RKO (cell line): ENCODE results near the gene CHN2.

Experiments
- DNase-seq: peaks from one replicate; pipeline ENCODE4 v3.0.0-alpha.2; 2016; ENCODE audit warnings: low spot score

CHN2 gene

DNA sequence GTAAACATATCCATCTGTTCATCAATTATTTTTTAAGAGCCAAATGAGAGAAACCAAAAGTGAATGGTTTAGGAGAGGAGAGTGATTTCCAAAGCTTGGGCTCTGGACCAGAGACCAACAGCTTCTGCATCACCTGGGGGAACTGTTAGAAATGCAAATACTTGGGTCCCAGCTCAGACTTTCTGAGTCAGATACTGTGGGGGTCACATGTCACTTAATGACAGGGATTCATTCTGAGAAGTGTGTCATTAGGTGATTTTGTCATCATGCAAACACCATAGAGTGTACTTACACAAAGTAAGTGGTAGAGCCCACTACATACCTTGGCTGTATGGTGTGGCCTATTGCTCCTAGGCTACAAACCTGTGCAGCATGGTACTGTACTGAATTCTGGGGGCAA is 240.6 kb downstream of the CHN2 start:
- DNase-seq = peak; percentile 9

- no peak for DNase-seq
These were observed 241.3 kb downstream of the CHN2 start for GRCh38 chr7:29435902-29436301.

DNA sequence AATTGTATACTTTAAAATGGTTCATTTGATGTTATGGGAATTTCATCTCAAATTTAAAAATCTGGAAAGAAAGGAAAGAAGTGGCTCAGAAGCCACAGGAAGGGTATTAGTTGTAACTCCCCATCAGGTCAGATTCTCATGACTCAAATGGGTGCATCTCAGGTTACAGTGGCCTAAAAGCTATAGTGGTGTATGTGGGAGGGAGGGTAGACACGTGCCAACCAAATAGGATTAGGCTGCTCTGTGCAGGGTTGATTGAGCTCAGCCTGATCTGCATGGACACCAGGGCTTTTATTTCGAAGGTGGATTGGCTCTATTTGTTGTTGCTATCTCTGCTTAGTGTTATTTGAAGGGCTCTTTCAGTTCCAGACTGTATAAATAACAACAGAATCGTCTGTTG is 247.6 kb downstream of the CHN2 start:
- DNase-seq = peak; percentile 30

DNA sequence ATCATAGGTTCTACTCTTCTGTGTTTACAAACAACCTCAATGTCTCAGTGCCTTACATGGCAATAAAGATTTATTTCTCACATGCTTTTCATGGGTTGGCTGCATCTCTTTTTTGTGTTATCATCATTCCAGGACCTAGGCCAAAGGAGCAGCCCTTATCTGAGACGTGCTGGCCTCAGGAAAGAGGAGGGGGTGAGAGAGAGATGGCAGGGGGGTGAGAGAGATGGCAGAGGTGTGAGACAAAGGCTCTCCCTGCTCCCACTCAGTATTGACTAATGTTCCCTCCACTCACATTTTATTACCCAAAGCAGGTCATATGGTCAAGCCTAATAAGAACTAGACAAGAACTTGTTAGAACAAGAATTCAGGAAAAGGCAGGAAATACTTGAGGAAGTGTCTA is 249.0 kb downstream of the CHN2 start:
- DNase-seq = no peak

- DNase-seq = no peak
These were observed 249.7 kb downstream of the CHN2 start for GRCh38 chr7:29444267-29444666.

DNA sequence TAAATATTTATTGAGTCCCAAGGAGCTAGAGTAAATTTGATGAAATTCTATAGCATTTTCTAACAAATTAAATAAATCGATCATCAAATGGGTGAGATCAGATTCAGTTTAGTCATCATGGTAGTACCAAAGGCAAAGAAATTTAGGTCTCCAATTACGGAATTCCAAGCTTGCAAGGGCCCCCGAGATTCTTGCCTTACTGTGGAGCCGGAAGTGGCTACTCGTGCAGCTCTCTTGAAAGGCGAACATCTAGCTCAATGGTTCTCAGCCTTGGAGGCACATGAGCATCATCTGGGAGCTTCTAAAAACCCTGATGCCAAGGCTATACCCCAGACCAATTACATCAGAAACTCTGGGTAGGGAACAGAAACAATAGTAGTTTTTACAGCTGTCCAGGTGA is 251.2 kb downstream of the CHN2 start:
- no peak for DNase-seq

GRCh38 chr7:29447828-29448227 is 253.3 kb downstream of the CHN2 start:
- DNase-seq = no peak

- no peak for DNase-seq
These were observed 255.1 kb downstream of the CHN2 start for GRCh38 chr7:29449569-29450260.

DNA sequence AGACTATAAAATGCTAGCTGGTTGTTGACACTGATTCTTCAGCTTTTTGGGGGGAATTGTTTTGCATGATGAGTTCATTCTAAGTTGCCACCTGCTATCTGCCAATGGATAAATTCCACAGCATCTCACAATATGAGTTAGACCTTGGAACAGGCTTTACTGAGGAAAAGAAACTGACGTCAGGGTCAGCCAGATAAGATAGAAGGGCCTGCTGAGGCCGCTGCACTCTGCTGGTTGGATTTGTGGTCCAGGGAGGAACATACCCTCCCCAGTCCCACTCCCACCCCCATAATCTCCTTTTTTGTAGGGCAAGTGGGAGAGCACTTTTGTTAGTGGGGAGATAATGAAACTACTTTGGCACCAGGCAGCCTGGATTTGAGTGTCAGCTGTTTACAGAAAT is 258.4 kb downstream of the CHN2 start:
- no peak for DNase-seq

- DNase-seq = no peak
These were observed 259.9 kb downstream of the CHN2 start for GRCh38 chr7:29454464-29454863.

DNA sequence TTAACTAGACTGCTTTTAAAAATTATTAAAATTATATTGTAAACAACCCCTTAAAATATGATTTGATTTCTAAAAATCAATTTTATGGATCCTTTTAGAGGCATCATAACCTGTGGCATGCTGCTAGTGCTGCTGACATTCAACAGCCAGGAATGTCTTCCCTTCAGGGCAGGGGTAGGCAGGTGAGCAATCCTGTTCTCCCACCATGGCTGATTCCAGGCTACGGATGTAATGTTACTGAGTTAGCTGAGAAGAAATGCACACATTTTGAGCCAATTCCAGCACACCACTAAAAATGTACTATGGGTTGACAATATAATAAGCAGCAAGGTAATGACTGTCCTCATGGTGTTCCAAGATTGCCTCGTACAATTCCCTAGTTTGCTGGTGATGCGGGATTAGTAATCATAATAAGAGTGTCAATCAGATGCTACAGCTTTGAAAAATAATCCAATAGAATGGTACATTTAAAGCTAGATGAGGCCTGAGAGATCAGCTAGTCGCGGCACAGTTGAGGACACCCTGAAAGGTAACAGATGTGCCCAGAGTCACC is 260.4 kb downstream of the CHN2 start:
- no peak for DNase-seq

GRCh38 chr7:29457141-29457561 is 262.6 kb downstream of the CHN2 start:
- no peak for DNase-seq

DNA sequence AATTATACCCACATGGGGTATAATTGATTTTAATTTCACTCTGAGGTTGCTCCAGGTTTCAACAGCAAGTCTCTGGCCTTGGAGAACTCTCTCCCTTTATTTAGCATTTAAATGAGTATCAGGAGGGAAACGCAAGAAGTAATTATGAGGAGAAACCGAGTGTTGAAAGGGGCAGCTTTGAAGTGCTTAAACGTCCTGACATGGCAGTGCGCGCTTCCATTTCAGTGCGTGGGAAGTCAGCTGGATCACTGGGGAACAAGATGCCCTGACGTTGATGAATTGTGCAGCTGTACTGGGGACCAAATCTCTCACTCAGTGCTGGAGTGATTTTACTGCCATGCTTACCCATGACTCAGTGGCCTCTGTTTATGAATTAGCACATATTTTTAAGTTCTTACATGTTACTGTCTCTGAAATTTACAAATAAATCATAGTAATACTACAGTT is 263.0 kb downstream of the CHN2 start:
- no peak for DNase-seq

GRCh38 chr7:29458933-29459332 is 264.4 kb downstream of the CHN2 start:
- no peak for DNase-seq

- no peak for DNase-seq
These were observed 265.0 kb downstream of the CHN2 start for GRCh38 chr7:29459589-29459988.

GRCh38 chr7:29461996-29462395 is 267.4 kb downstream of the CHN2 start:
- DNase-seq = no peak

GRCh38 chr7:29463504-29464158 is 269.1 kb downstream of the CHN2 start:
- no peak for DNase-seq

DNA sequence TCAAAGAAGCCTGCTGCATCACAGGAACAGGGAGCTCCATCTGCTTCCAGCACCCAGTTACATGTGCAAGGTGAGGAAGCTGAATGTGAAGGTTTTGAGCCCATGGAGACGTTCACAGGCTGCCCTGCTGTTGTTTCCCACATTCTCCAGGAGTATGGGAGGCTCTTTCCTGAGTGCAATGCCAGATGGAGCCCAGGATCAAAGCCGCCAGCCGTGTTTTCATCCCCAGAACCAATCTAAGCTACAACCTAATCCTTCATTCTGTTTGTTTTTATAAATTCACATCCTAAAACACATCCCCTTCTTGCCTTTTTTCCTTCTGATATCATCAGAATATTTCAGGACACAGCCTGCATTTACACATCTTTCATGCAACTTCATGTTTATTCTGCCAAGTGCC is 270.2 kb downstream of the CHN2 start:
- DNase-seq = no peak

- no peak for DNase-seq
These were observed 272.8 kb downstream of the CHN2 start for GRCh38 chr7:29467193-29467926.

DNA sequence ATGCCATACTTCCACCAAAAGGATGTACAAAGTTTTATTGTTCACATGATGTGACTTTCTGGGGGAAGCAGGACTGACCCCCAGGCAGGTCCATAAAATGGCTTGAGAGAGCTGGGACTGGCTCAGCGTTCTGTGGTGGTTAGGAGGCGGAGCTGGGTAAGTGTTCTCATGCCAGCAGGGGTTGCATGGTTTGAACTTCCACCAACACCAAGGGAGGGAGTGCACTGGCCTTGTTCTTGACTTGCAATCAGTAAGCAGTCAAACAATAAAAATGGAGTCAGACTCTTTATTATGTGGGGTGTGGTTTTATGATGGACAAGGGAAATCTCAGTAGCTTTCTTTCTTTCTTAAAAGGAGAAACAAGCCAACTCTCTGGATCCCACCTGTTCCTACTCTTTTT is 273.6 kb downstream of the CHN2 start:
- DNase-seq = no peak

- no peak for DNase-seq
These were observed 274.7 kb downstream of the CHN2 start for GRCh38 chr7:29469281-29469680.

DNA sequence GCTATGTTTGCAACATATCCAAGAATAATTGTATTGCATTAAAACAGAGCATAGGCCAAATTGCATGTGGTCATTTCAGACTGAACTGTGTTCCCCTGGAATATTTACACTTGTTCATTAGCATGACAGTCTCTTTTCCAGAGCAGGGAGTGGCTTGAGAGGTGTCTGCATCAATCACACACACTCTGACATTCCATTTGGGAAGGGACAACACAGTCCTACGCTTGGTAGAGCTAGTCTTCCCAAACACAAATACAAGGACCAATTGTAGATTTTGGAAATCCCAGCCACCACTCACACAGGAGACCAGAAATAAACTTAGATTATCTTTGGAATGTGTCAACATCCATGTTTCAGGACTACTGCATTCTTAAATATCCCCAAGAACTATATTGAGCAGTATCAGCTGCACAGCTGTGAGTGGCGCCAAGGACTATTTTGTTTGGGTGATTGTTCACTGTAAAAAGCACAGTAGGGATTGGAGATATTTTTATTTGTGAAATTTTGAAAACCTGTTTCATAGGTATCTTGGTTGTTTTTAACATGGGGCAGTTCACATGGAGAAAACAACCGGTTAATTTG is 275.5 kb downstream of the CHN2 start:
- DNase-seq = no peak
